Esophagus squamous epithelium (tissue), 5 donors: ENCODE measurements around the gene PTPRM. TPM values are rescaled to one million over a fixed set of nuclear protein-coding genes. Genes with fewer than 3 reads are reported as not detected.

Source experiments
- DNase-seq: peaks from one replicate; lab custom pipeline; 2025; lab: John Stamatoyannopoulos, UW
- H3K27ac ChIP-seq, 4 donors: fragments of 200-600 bp; sonication (generic); one replicate each; pipeline ENCODE4 v1.5.1; 2016 to 2019; ENCODE audit warnings: mild to moderate bottlenecking in 1 of 4
- H3K27me3 ChIP-seq, 4 donors: fragments of 200-600 bp; sonication (generic); 1 replicate in 3 of 4; 2 replicates in 1 of 4; pipeline versions ENCODE4 v1.5.1 to v1.6.0; 2017 to 2021; ENCODE audit warnings: antibody characterized with exemption in 1 of 4
- H3K36me3 ChIP-seq, 3 donors: fragments of 200-600 bp; sonication (generic); one replicate each; pipeline ENCODE4 v1.5.1; 2016 to 2019
- H3K4me1 ChIP-seq, 3 donors: fragments of 200-600 bp; sonication (generic); one replicate each; pipeline ENCODE4 v1.5.1; 2017 to 2019
- H3K4me3 ChIP-seq, 4 donors: fragments of 200-600 bp; sonication (generic); 1 replicate in 3 of 4; 2 replicates in 1 of 4; pipeline ENCODE4 v1.5.1; 2016 to 2019; ENCODE audit warnings: mild to moderate bottlenecking in 2 of 4, moderate library complexity in 1 of 4
- H3K9me3 ChIP-seq, 3 donors: fragments of 200-600 bp; sonication (generic); one replicate each; pipeline ENCODE4 v1.5.1; 2016 to 2019
- CTCF ChIP-seq, 6 experiments: fragments of 450-650 bp in 4 of 6; fragments of 200-600 bp in 2 of 6; sonication (generic) in 2 of 6; IDR thresholded peaks; one replicate each; pipeline ENCODE4 v1.5.1; 2016 to 2019; ENCODE audit warnings: antibody characterized with exemption in 6 of 6, mild to moderate bottlenecking in 4 of 6, moderate library complexity in 4 of 6
- POLR2A ChIP-seq, 4 donors: fragments of 450-650 bp; IDR thresholded peaks; one replicate each; pipeline ENCODE4 v1.6.1; 2017; ENCODE audit warnings: antibody characterized with exemption in 4 of 4, mild to moderate bottlenecking in 4 of 4, moderate library complexity in 3 of 4
- WGBS, 2 donors: methylation state at CpG; one replicate each; pipeline ENCODE4 v1.1.5; 2018; 5-methylcytosine and 5-hydroxymethylcytosine counted together
- intact Hi-C: fragments of 100-400 bp; cut with DNase I; formaldehyde crosslinking; loops from one replicate; pipeline ENCODE4 v1.15.0; 2022
- total RNA-seq, 4 donors: library from RNA; depleted of rRNA; stranded (reverse); fragments of >200 nt; gene quantifications; one replicate each; pipeline ENCODE4 v1.1.0, GENCODE V29; 2016
- donor health status: DM: yes; HTN: yes; CAD: no.

The PTPRM gene
- total RNA-seq, 4 donors from 2014 or later = 6.5 to 38.7 (median 11.1) TPM

GRCh38 chr18:7793100-7793499, 226.0 kb downstream of the PTPRM start:
- intact Hi-C loops = no loop called here
- Histone ChIP-seq H3K27me3 (no peaks in the 10 kb centered on the region), H3K36me3 (no peaks in the 10 kb centered on the region), H3K9me3 (no peaks in the 10 kb centered on the region), H3K27ac (no peak overlapping the region), H3K4me3 (no peak overlapping the region), H3K4me1 (no peaks in the 10 kb centered on the region)
- WGBS, 2 donors = 83 to 89% methylated on average over 5 of the region's 5 CpGs
- TF ChIP-seq CTCF (IDR thresholded peaks at IDR 0.05) (no peak), POLR2A (IDR thresholded peaks at IDR 0.05) (no peak)
- DNase-seq = no peak

GRCh38 chr18:7803956-7804469, 236.9 kb downstream of the PTPRM start:
- TF ChIP-seq CTCF (IDR thresholded peaks at IDR 0.05) (no peak), POLR2A (IDR thresholded peaks at IDR 0.05) (no peak)
- Histone ChIP-seq H3K4me1 (no peaks in the 10 kb centered on the region), H3K4me3 (no peak overlapping the region), H3K27me3 (no peaks in the 10 kb centered on the region), H3K9me3 (no peaks in the 10 kb centered on the region), H3K36me3 (no peaks in the 10 kb centered on the region), H3K27ac (no peak overlapping the region)
- no peak for DNase-seq
- WGBS, 2 donors = 63 to 76% methylated on average over 3 to 4 of the region's 4 CpGs
- intact Hi-C loops = no loop called here

GRCh38 chr18:7805096-7805495, 238.0 kb downstream of the PTPRM start:
- Histone ChIP-seq H3K27me3 (no peaks in the 10 kb centered on the region), H3K4me1 (no peaks in the 10 kb centered on the region), H3K36me3 (no peaks in the 10 kb centered on the region), H3K4me3 (no peak overlapping the region), H3K9me3 (no peaks in the 10 kb centered on the region), H3K27ac (no peak overlapping the region)
- DNase-seq = no peak
- TF ChIP-seq POLR2A (IDR thresholded peaks at IDR 0.05) = no peak
- no peak for TF ChIP-seq CTCF (IDR thresholded peaks at IDR 0.05)
- intact Hi-C loops = no loop called here
- WGBS, 2 donors = 90% methylated on average over 2 of the region's 2 CpGs

GRCh38 chr18:7805880-7806279, 238.8 kb downstream of the PTPRM start:
- intact Hi-C loops = no loop called here
- Histone ChIP-seq H3K4me3 (no peak overlapping the region), H3K4me1 (no peaks in the 10 kb centered on the region), H3K9me3 (no peaks in the 10 kb centered on the region), H3K27me3 (no peaks in the 10 kb centered on the region), H3K36me3 (no peaks in the 10 kb centered on the region), H3K27ac (no peak overlapping the region)
- DNase-seq = no peak
- 82 to 83% methylated on average over 1 of the region's 1 CpG for WGBS, 2 donors
- TF ChIP-seq CTCF (IDR thresholded peaks at IDR 0.05) (no peak), POLR2A (IDR thresholded peaks at IDR 0.05) (no peak)

- no peaks in the 10 kb centered on the region for H3K36me3 ChIP-seq
- no peaks in the 10 kb centered on the region for H3K9me3 ChIP-seq
- H3K27me3 ChIP-seq = no peaks in the 10 kb centered on the region
- peaks cover 0 to 6% (median 0%) of the 10 kb centered on the region in 3 donors for H3K4me1 ChIP-seq
- intact Hi-C loops = no loop called here
- no peak for DNase-seq
- no peak for TF ChIP-seq POLR2A (IDR thresholded peaks at IDR 0.05)
- no peak for TF ChIP-seq CTCF (IDR thresholded peaks at IDR 0.05)
- no peak overlapping the region for H3K27ac ChIP-seq
- H3K4me3 ChIP-seq = no peak overlapping the region
- 71 to 82% methylated on average over 9 of the region's 9 CpGs for WGBS, 2 donors
Observed at GRCh38 chr18:7807936-7808453, 240.9 kb downstream of the PTPRM start.
